IMR-90 (cell line): Measurements from ENCODE around the gene CDH22. TPM values are rescaled to one million over a fixed set of nuclear protein-coding genes. Genes with fewer than 3 reads are reported as not detected.

ENCODE experiments used
- ATAC-seq: fragments of 200-7000 bp; cut with Tn5 transposase; 2 replicates; pipeline ENCODE4 v1.9.1; 2020; ENCODE audit warnings: low read depth, mild to moderate bottlenecking, moderate library complexity
- BruUV-seq: library from RNA; stranded (reverse); fragments of 400-500 nt; replicated peaks from 2 replicates; lab custom pipeline; 2021; lab: Mats Ljungman, UMichigan
- CTCF ChIA-PET: fragments of 300-600 bp; formaldehyde crosslinking; extraction: SDS; loops from one replicate; lab custom pipeline; 2021; ENCODE audit warnings: antibody characterized with exemption; lab: Yijun Ruan, JAX
- POLR2A ChIA-PET: fragments of 300-600 bp; sonication (Branson Sonifier 250); formaldehyde crosslinking; loops from one replicate; lab custom pipeline; 2022; ENCODE audit warnings: antibody characterized with exemption; ENCODE audit not compliant: unreplicated experiment; lab: Charles Lee
- DNase-seq: peaks from one replicate; pipeline ENCODE4 v3.0.0; 2013
- H2AFZ ChIP-seq: replicated peaks from 2 replicates; pipeline ENCODE3; 2013; ENCODE audit warnings: low read length, mild to moderate bottlenecking; ENCODE audit not compliant: poor library complexity
- H2AK5ac ChIP-seq: 2 replicates; pipeline ENCODE4 v1.6.1; 2013; ENCODE audit warnings: low read depth, low read length, inconsistent platforms
- H2AK9ac ChIP-seq: replicated peaks from 2 replicates; pipeline ENCODE3; 2013; ENCODE audit warnings: mild to moderate bottlenecking, low read depth, low read length, moderate library complexity; ENCODE audit not compliant: poor library complexity
- H2BK120ac ChIP-seq: 2 replicates; pipeline ENCODE4 v1.6.1; 2013; ENCODE audit warnings: low read depth, low read length, inconsistent platforms
- H2BK15ac ChIP-seq: 3 replicates; pipeline ENCODE4 v1.6.1; 2013; ENCODE audit warnings: low read depth, low read length, inconsistent platforms
- H2BK20ac ChIP-seq: 2 replicates; pipeline ENCODE4 v1.6.1; 2013; ENCODE audit warnings: low read depth, mild to moderate bottlenecking, inconsistent platforms, low read length, moderate library complexity
- H2BK5ac ChIP-seq: 2 replicates; pipeline ENCODE4 v1.6.1; 2013; ENCODE audit warnings: mild to moderate bottlenecking, low read depth, low read length, inconsistent platforms; ENCODE audit not compliant: poor library complexity, severe bottlenecking
- H3K14ac ChIP-seq: replicated peaks from 2 replicates; pipeline ENCODE4 v1.6.1; 2013; ENCODE audit warnings: low read depth, low read length, inconsistent platforms
- H3K18ac ChIP-seq: 2 replicates; pipeline ENCODE4 v1.6.1; 2013; ENCODE audit warnings: low read depth, low read length, control low read depth
- H3K23ac ChIP-seq: 2 replicates; pipeline ENCODE4 v1.6.1; 2013; ENCODE audit warnings: low read depth, low read length, inconsistent platforms
- H3K27ac ChIP-seq: 2 replicates; pipeline ENCODE4 v1.5.1; 2013; ENCODE audit warnings: mild to moderate bottlenecking, control low read depth, low read length; ENCODE audit not compliant: insufficient read depth
- H3K27me3 ChIP-seq: 2 replicates; pipeline ENCODE4 v1.6.1; 2013; ENCODE audit warnings: low read length; ENCODE audit not compliant: control insufficient read depth, insufficient read depth
- H3K36me3 ChIP-seq: 2 replicates; pipeline ENCODE4 v1.6.1; 2013; ENCODE audit warnings: low read length, mixed read lengths; ENCODE audit not compliant: control insufficient read depth, insufficient read depth
- H3K4ac ChIP-seq: 2 replicates; pipeline ENCODE4 v1.6.1; 2013; ENCODE audit warnings: low read depth, low read length, inconsistent platforms
- H3K4me1 ChIP-seq: 2 replicates; pipeline ENCODE4 v1.6.1; 2013; ENCODE audit warnings: low read length, mixed read lengths; ENCODE audit not compliant: control insufficient read depth, insufficient read depth
- H3K4me2 ChIP-seq: 2 replicates; pipeline ENCODE4 v1.6.1; 2013; ENCODE audit warnings: low read depth, mild to moderate bottlenecking, control low read depth, low read length, moderate library complexity
- H3K4me3 ChIP-seq: 2 replicates; pipeline ENCODE4 v1.5.1; 2013; ENCODE audit warnings: low read depth, mild to moderate bottlenecking, control low read depth, low read length, moderate library complexity; ENCODE audit not compliant: insufficient read depth
- H3K56ac ChIP-seq: 2 replicates; pipeline ENCODE4 v1.6.1; 2013; ENCODE audit warnings: low read length, inconsistent platforms; ENCODE audit not compliant: insufficient read depth; ENCODE audit errors: extremely low read depth
- H3K79me1 ChIP-seq, 2 experiments: 2 replicates each; pipeline ENCODE4 v1.6.1; 2013; ENCODE audit warnings: low read length in 2 of 2, inconsistent platforms in 1 of 2, low read depth in 1 of 2
- H3K9ac ChIP-seq: 2 replicates; pipeline ENCODE4 v1.6.1; 2013; ENCODE audit warnings: low read depth, low read length, control low read depth
- H3K9me1 ChIP-seq: 2 replicates; pipeline ENCODE4 v1.6.1; 2013; ENCODE audit warnings: low read length, inconsistent platforms; ENCODE audit not compliant: insufficient read depth
- H3K9me3 ChIP-seq: 2 replicates; pipeline ENCODE4 v1.6.1; 2013; ENCODE audit warnings: low read length; ENCODE audit not compliant: control insufficient read depth, insufficient read depth
- H4K20me1 ChIP-seq: 2 replicates; pipeline ENCODE4 v1.6.1; 2013; ENCODE audit warnings: low read length, inconsistent platforms; ENCODE audit not compliant: insufficient read depth
- H4K5ac ChIP-seq: 2 replicates; pipeline ENCODE4 v1.6.1; 2013; ENCODE audit warnings: mild to moderate bottlenecking, low read depth, low read length, control low read depth
- H4K8ac ChIP-seq, 2 experiments: 2 replicates each; pipeline ENCODE4 v1.6.1; 2013; ENCODE audit warnings: low read depth in 2 of 2, low read length in 2 of 2, control low read depth in 1 of 2, inconsistent platforms in 1 of 2
- H4K91ac ChIP-seq: 2 replicates; pipeline ENCODE4 v1.6.1; 2013; ENCODE audit warnings: low read depth, low read length, inconsistent platforms; ENCODE audit not compliant: insufficient read depth
- BHLHE40 ChIP-seq: fragments of 150-350 bp; IDR thresholded peaks from 2 replicates; pipeline ENCODE4 v1.6.1; 2016; ENCODE audit warnings: mild to moderate bottlenecking, low read depth, low read length
- FOS ChIP-seq: fragments of 150-350 bp; IDR thresholded peaks from 2 replicates; pipeline ENCODE4 v1.6.1; 2016; ENCODE audit warnings: low read depth, low read length
- MXI1 ChIP-seq: IDR thresholded peaks from 2 replicates; pipeline ENCODE4 v1.6.1; 2012; ENCODE audit warnings: low read depth, mild to moderate bottlenecking, low read length, moderate library complexity, borderline replicate concordance
- RAD21 ChIP-seq: IDR thresholded peaks from 2 replicates; pipeline ENCODE4 v1.6.1; 2012; ENCODE audit warnings: low read length, improper control_type of control experiment
- RCOR1 ChIP-seq: IDR thresholded peaks from 2 replicates; pipeline ENCODE4 v1.6.1; 2012; ENCODE audit warnings: mild to moderate bottlenecking, low read length, improper control_type of control experiment; ENCODE audit not compliant: insufficient replicate concordance
- WGBS, 2 experiments: methylation state at CpG; one replicate each; pipeline versions ENCODE4 v1.1.5 to v1.1.7; 2013; ENCODE audit warnings: missing lambda C conversion rate in 2 of 2; ENCODE audit not compliant: insufficient read length in 1 of 2; ENCODE audit errors: extremely low coverage in 2 of 2; 5-methylcytosine and 5-hydroxymethylcytosine counted together
- dilution Hi-C: fragments of 300-500 bp; cut with HindIII; formaldehyde crosslinking; loops from one replicate; pipeline ENCODE4 v1.14.3; 2018; ENCODE audit warnings: low sequenced_read_pairs; ENCODE audit not compliant: unreplicated experiment
- in situ Hi-C: fragments of 300-500 bp; cut with MboI; formaldehyde crosslinking; loops from 3 replicates; pipeline ENCODE4 v1.14.3; 2019; ENCODE audit warnings: low sequenced_read_pairs, inconsistent platforms, mixed read lengths
- intact Hi-C: fragments of 100-400 bp; cut with micrococcal nuclease; formaldehyde crosslinking; loops from 2 replicates; pipeline ENCODE4 v1.10.0; 2022
- polyA plus RNA-seq, 3 experiments: library from polyadenylated mRNA; depleted of rRNA; stranded (reverse); fragments of >200 nt; gene quantifications; 2 replicates each; pipeline ENCODE4 v1.2.3, GENCODE V29; 2012; ENCODE audit warnings: low replicate concordance in 1 of 3
- total RNA-seq: library from RNA; depleted of rRNA; stranded (reverse); fragments of >200 nt; gene quantifications from 2 replicates; pipeline ENCODE4 v1.2.3, GENCODE V29; 2012
- TF ChIP-seq, protein P1 (sequence below): fragments of 150-350 bp; IDR thresholded peaks from 2 replicates; pipeline ENCODE4 v1.6.1; 2016; ENCODE audit warnings: low read depth, mild to moderate bottlenecking, low read length, moderate library complexity, borderline replicate concordance
- TF ChIP-seq, protein P2 (sequence below): conservative IDR thresholded peaks from 2 replicates; pipeline ENCODE4 v1.5.1; 2012; ENCODE audit warnings: mild to moderate bottlenecking, low read depth, low read length, improper control_type of control experiment
- TF ChIP-seq, protein P3 (sequence below): fragments of 150-350 bp; IDR thresholded peaks from 2 replicates; pipeline ENCODE4 v1.6.1; 2017; ENCODE audit warnings: mild to moderate bottlenecking, antibody characterized with exemption, low read length, low read depth

Gene CDH22
- total and polyA plus RNA-seq, 2 of the 4 experiments (the other 2 are of a cell fraction): not detected

DNA sequence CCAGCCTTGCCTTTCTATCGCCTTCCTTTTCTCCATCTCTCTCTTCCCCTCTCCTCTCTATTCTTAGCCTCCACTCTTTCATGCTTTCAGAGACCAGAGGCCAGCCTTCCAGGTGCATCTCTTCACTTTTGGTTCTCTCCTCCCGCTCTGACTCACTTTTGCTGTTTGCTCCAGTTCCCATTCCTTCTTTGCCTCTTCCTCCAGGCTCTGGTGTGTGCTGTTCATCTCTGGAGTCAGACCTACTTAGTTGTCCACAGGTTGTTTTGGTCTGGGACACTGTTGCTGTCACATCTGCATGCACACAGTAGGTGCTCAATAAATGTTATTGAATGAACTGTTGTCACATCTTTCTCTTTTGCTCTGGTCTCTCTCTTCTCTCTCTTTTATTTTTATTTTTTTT is 1.6 kb upstream of the CDH22 start:
- in situ Hi-C loops (no loop called here), dilution Hi-C loops (no loop called here), intact Hi-C loops (no loop called here)
- Histone ChIP-seq H4K8ac (no peak overlapping the region), H3K9ac (no peak overlapping the region), H2BK15ac (no peak overlapping the region), H3K4me1 (no peaks in the 10 kb centered on the region), H4K91ac (no peak overlapping the region), H2BK20ac (no peak overlapping the region), H3K9me1 (no peaks in the 10 kb centered on the region), H4K20me1 (no peaks in the 10 kb centered on the region), H3K4me3 (no peak overlapping the region), H3K9me3 (no peaks in the 10 kb centered on the region), H2BK5ac (no peak overlapping the region), H3K27ac (no peak overlapping the region), H3K4ac (no peak overlapping the region), H3K4me2 (no peak overlapping the region), H3K79me1 (no peaks in the 10 kb centered on the region), H2AK5ac (no peak overlapping the region), H3K27me3 (peaks cover 94% of the 10 kb centered on the region), H2BK120ac (no peak overlapping the region), H3K56ac (no peak overlapping the region), H3K36me3 (no peaks in the 10 kb centered on the region), H2AK9ac (no peak overlapping the region), H3K23ac (no peak overlapping the region), H3K14ac (no peak overlapping the region), H4K5ac (no peak overlapping the region), H2AFZ (no peak overlapping the region), H3K18ac (no peak overlapping the region)
- no peak for DNase-seq
- POLR2A ChIA-PET: no interaction called here
- CTCF ChIA-PET: no interaction called here
- no peak for ATAC-seq
- 27% methylated on average over 2 of the region's 2 CpGs; no CpG with 5 or more reads in 1 of the 2 experiments for WGBS, 2 experiments
- TF ChIP-seq, protein P1, sequence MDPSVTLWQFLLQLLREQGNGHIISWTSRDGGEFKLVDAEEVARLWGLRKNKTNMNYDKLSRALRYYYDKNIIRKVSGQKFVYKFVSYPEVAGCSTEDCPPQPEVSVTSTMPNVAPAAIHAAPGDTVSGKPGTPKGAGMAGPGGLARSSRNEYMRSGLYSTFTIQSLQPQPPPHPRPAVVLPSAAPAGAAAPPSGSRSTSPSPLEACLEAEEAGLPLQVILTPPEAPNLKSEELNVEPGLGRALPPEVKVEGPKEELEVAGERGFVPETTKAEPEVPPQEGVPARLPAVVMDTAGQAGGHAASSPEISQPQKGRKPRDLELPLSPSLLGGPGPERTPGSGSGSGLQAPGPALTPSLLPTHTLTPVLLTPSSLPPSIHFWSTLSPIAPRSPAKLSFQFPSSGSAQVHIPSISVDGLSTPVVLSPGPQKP: no peak
- TF ChIP-seq RAD21: no peak
- TF ChIP-seq, protein P2, sequence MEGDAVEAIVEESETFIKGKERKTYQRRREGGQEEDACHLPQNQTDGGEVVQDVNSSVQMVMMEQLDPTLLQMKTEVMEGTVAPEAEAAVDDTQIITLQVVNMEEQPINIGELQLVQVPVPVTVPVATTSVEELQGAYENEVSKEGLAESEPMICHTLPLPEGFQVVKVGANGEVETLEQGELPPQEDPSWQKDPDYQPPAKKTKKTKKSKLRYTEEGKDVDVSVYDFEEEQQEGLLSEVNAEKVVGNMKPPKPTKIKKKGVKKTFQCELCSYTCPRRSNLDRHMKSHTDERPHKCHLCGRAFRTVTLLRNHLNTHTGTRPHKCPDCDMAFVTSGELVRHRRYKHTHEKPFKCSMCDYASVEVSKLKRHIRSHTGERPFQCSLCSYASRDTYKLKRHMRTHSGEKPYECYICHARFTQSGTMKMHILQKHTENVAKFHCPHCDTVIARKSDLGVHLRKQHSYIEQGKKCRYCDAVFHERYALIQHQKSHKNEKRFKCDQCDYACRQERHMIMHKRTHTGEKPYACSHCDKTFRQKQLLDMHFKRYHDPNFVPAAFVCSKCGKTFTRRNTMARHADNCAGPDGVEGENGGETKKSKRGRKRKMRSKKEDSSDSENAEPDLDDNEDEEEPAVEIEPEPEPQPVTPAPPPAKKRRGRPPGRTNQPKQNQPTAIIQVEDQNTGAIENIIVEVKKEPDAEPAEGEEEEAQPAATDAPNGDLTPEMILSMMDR: no peak
- TF ChIP-seq MXI1: no peak
- no peak for TF ChIP-seq RCOR1
- no peak for TF ChIP-seq FOS
- TF ChIP-seq, protein P3, sequence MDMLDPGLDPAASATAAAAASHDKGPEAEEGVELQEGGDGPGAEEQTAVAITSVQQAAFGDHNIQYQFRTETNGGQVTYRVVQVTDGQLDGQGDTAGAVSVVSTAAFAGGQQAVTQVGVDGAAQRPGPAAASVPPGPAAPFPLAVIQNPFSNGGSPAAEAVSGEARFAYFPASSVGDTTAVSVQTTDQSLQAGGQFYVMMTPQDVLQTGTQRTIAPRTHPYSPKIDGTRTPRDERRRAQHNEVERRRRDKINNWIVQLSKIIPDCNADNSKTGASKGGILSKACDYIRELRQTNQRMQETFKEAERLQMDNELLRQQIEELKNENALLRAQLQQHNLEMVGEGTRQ: no peak
- TF ChIP-seq BHLHE40: no peak
- no TSS peak for BruUV-seq
